A549 (cell line): Measurements from ENCODE around the gene LRRC8E. TPM values are rescaled to one million over a fixed set of nuclear protein-coding genes. Genes with fewer than 3 reads are reported as not detected.

ENCODE experiments used
- ATAC-seq, 2 experiments: fragments of 200-7000 bp in 1 of 2; fragments of >200 bp in 1 of 2; cut with Nextera tagmentation in 1 of 2; cut with Tn5 transposase in 1 of 2; 3 replicates each; pipeline versions ENCODE4 v1.8.0 to v1.9.1; 2018 to 2020; ENCODE audit warnings: mild to moderate bottlenecking in 1 of 2, moderate library complexity in 1 of 2
- CTCF ChIA-PET: fragments of 300-600 bp; sonication (Branson Sonifier 250); formaldehyde crosslinking; extraction: SDS; loops from one replicate; lab custom pipeline; 2021; ENCODE audit warnings: antibody characterized with exemption, inconsistent platforms; lab: Yijun Ruan, JAX
- POLR2A ChIA-PET: fragments of 350-600 bp; formaldehyde crosslinking; extraction: SDS; loops from one replicate; lab custom pipeline; 2021; ENCODE audit warnings: antibody characterized with exemption, inconsistent platforms; lab: Yijun Ruan, JAX
- DNase-seq, 2 experiments: peaks; one replicate each; pipeline versions ENCODE4 v3.0.0 to v3.0.0-alpha.2; 2011 to 2016; ENCODE audit warnings: low read depth in 1 of 2, low spot score in 1 of 2
- FAIRE-seq: peaks from 2 replicates; lab custom pipeline; 2011; peaks lifted over from hg19 to GRCh38; lab: Jason Lieb, UNC
- H3K27ac ChIP-seq, 2 experiments: fragments of >200 bp; sonication (Bioruptor Twin); formaldehyde crosslinking; 3 replicates each; pipeline ENCODE4 v1.5.1; 2016 to 2017
- H3K4me1 ChIP-seq: fragments of >200 bp; sonication (Bioruptor Twin); formaldehyde crosslinking; 3 replicates; pipeline ENCODE4 v1.6.1; 2016
- H3K4me2 ChIP-seq: fragments of >200 bp; sonication (Bioruptor Twin); formaldehyde crosslinking; 3 replicates; pipeline ENCODE4 v1.6.1; 2016
- H3K4me3 ChIP-seq: fragments of >200 bp; sonication (Bioruptor Twin); formaldehyde crosslinking; 3 replicates; pipeline ENCODE4 v1.5.1; 2016
- H3K9me3 ChIP-seq: fragments of >200 bp; sonication (Bioruptor Twin); formaldehyde crosslinking; 3 replicates; pipeline ENCODE4 v1.6.1; 2016
- BHLHE40 ChIP-seq: IDR thresholded peaks from 2 replicates; pipeline ENCODE4 v1.6.1; 2012; ENCODE audit warnings: low read depth, low read length, inconsistent platforms
- CBX2 ChIP-seq: fragments of 200-600 bp; sonication (generic); IDR thresholded peaks from 2 replicates; pipeline ENCODE4 v1.6.1; 2016; ENCODE audit warnings: low read depth, mild to moderate bottlenecking, borderline replicate concordance
- CBX8 ChIP-seq: fragments of 200-600 bp; sonication (generic); IDR thresholded peaks from 2 replicates; pipeline ENCODE4 v1.6.1; 2016
- CEBPB ChIP-seq, 2 experiments: fragments of >200 bp in 1 of 2; sonication (Bioruptor Twin) in 1 of 2; formaldehyde crosslinking in 1 of 2; IDR thresholded peaks; 2 replicates each; pipeline ENCODE4 v1.6.1; 2012 to 2016
- CHD2 ChIP-seq: fragments of 150-350 bp; IDR thresholded peaks from 2 replicates; pipeline ENCODE4 v1.6.1; 2014; ENCODE audit warnings: low read length; ENCODE audit not compliant: partially characterized antibody
- EHMT2 ChIP-seq: fragments of 200-600 bp; sonication (generic); IDR thresholded peaks from 2 replicates; pipeline ENCODE4 v1.6.1; 2016; ENCODE audit warnings: antibody characterized with exemption, low read depth, mild to moderate bottlenecking, moderate library complexity
- FOXS1 ChIP-seq: fragments of 250-450 bp; sonication (Bioruptor Pico); IDR thresholded peaks from 2 replicates; pipeline ENCODE4 v1.5.0; 2020; ENCODE audit warnings: mild to moderate bottlenecking, moderate library complexity
- HDAC2 ChIP-seq: fragments of 200-600 bp; sonication (generic); IDR thresholded peaks from 2 replicates; pipeline ENCODE4 v1.6.1; 2016
- HOXA7 ChIP-seq: fragments of 250-450 bp; sonication (Bioruptor Pico); IDR thresholded peaks from 2 replicates; pipeline ENCODE4 v1.5.0; 2020; ENCODE audit warnings: mild to moderate bottlenecking, moderate library complexity
- MAFK ChIP-seq: fragments of 450-650 bp; IDR thresholded peaks from 2 replicates; pipeline ENCODE4 v1.6.1; 2014; ENCODE audit not compliant: partially characterized antibody
- MYC ChIP-seq: IDR thresholded peaks from 2 replicates; pipeline ENCODE4 v1.6.1; 2012; ENCODE audit warnings: mild to moderate bottlenecking, inconsistent platforms, low read length, improper control_type of control experiment, borderline replicate concordance
- NPAS2 ChIP-seq: fragments of 250-450 bp; sonication (Bioruptor Pico); IDR thresholded peaks from 2 replicates; pipeline ENCODE4 v1.8.0; 2022; ENCODE audit warnings: mild to moderate bottlenecking, moderate library complexity, borderline replicate concordance
- RARB ChIP-seq: fragments of 250-450 bp; sonication (Bioruptor Pico); IDR thresholded peaks from 2 replicates; pipeline ENCODE4 v1.8.0; 2021; ENCODE audit warnings: mild to moderate bottlenecking, moderate library complexity
- SREBF2 ChIP-seq: fragments of 450-650 bp; IDR thresholded peaks from 2 replicates; pipeline ENCODE4 v1.6.1; 2014; ENCODE audit warnings: mild to moderate bottlenecking, moderate library complexity
- WGBS: methylation state at CpG from one replicate; pipeline ENCODE4 v1.1.6; 2017; ENCODE audit errors: missing lambda C conversion rate; 5-methylcytosine and 5-hydroxymethylcytosine counted together
- polyA plus RNA-seq, 4 experiments: library from polyadenylated mRNA; depleted of rRNA in 3 of 4; stranded (reverse); fragments of >200 nt; fragmentation: RNase III in 1 of 4; extraction: RNeasy Plus Mini Kit Qiagen cat#74134 plus additional on column Dnase treatment in 1 of 4; gene quantifications; 2 replicates in 3 of 4; 3 replicates in 1 of 4; pipeline ENCODE4 v1.2.3, GENCODE V29; 2011 to 2017
- TF ChIP-seq, protein P1 (sequence below): fragments of >200 bp; sonication (Bioruptor Twin); formaldehyde crosslinking; IDR thresholded peaks from 3 replicates; pipeline ENCODE4 v1.5.1; 2016
- TF ChIP-seq, protein P2 (sequence below): IDR thresholded peaks from 2 replicates; pipeline ENCODE4 v1.6.1; 2012

Gene LRRC8E
- polyA plus RNA-seq, 2 of the 4 experiments (the other 2 are of a cell fraction), result 4.0 to 4.4 TPM

DNA sequence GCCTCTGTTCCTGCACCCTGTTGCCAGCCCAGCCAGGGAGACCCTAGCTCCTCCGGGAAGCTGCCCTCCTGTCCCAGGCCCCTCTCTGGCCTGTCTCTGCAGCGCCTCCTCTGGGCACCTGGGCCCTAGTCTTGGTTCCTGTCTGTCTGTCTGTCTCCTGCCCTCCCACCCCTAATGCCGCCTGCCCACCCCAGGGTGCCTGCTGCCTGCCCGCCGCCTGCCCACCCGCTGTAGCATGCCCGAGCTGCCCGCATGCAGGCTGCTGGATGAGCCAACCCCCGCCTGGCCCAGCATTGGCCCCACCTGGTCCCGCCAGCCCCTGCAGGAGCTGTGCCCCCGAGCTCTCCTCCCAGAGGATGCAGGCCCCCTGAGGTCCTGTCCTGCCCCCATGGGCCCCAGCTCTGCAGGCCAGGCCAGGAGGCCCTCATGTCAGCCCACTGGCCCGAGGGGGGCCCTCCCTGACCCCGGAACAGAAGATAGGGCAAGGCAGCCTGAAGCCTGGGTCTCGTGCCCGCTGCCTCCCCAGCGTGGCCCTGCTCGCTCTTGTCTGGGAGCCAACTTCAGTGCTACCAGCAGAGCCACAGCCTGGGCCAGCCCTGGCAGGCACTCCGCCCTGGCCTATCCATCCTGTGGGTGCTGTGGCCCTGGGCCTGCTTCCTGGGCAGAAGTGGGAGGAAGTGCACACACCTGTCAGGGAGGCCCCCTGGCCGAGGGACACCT is 20.6 kb downstream of the LRRC8E start:
- CTCF ChIA-PET, result interaction anchor here (0.8 to 2.2 kb wide), 4 partner anchors 9 to 39 kb away, joined by 3 to 14 read pairs (median 3); no protein-coding TSS in a partner anchor
- POLR2A ChIA-PET, result interaction anchor here (0.8 kb wide), 1 partner anchor 12 kb away, joined by 3 read pairs; the partner anchor contains the start of gene SNAPC2

DNA sequence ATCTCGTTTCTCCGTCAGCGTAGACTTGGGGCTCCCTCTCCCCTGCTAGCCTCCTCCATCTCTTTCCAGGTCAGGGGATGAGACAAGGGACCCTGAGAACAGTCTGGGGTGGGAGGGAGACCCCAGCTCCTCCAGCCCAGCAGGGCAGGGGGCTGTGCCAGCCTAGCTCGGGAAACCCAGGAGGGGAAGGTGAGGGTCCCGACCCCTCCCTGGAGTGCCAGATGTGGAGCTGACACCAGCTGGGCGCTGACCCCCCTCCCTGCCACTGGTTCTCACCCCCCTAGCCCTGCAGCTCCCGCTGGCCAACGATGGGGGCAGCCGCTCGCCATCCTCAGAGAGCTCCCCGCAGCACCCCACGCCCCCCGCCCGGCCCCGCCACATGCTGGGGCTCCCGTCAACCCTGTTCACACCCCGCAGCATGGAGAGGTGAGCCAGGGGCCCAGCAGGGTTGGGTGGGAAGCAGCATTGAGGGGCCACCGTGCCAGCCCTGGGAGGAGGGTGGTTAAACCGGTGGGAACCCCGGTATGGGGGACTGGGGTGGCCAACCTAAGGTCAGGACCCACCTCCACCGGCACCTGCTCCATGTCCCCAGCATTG is 21.3 kb downstream of the LRRC8E start:
- DNase-seq (no peak), FAIRE-seq (no peak), ATAC-seq (no peak)
- Histone ChIP-seq H3K27ac (no peak overlapping the region), H3K4me3 (no peak overlapping the region), H3K9me3 (no peaks in the 10 kb centered on the region), H3K4me1 (peaks cover 8% of the 10 kb centered on the region), H3K4me2 (no peak overlapping the region)
- WGBS, result 82% methylated on average over 4 of the region's 21 CpGs
- CTCF ChIA-PET, result interaction anchor here (1.4 to 2.2 kb wide), 2 partner anchors 8 to 41 kb away, joined by 4 to 14 read pairs; no protein-coding TSS in a partner anchor
- POLR2A ChIA-PET, result no interaction called here
- TF ChIP-seq NPAS2 (CRISPR knock-in tag) (no peak), CBX8 (no peak), MAFK (no peak), CEBPB (IDR thresholded peaks at IDR 0.05) (no peak), CHD2 (no peak), HDAC2 (no peak), HOXA7 (CRISPR knock-in tag) (no peak), MYC (no peak), RARB (CRISPR knock-in tag) (no peak), CBX2 (no peak), FOXS1 (no peak)
- TF ChIP-seq, protein P1, sequence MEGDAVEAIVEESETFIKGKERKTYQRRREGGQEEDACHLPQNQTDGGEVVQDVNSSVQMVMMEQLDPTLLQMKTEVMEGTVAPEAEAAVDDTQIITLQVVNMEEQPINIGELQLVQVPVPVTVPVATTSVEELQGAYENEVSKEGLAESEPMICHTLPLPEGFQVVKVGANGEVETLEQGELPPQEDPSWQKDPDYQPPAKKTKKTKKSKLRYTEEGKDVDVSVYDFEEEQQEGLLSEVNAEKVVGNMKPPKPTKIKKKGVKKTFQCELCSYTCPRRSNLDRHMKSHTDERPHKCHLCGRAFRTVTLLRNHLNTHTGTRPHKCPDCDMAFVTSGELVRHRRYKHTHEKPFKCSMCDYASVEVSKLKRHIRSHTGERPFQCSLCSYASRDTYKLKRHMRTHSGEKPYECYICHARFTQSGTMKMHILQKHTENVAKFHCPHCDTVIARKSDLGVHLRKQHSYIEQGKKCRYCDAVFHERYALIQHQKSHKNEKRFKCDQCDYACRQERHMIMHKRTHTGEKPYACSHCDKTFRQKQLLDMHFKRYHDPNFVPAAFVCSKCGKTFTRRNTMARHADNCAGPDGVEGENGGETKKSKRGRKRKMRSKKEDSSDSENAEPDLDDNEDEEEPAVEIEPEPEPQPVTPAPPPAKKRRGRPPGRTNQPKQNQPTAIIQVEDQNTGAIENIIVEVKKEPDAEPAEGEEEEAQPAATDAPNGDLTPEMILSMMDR, result no peak
- TF ChIP-seq, all 56 proteins: peak for 0

More for the DNA sequence above, 20.6 kb downstream of the LRRC8E start:
- H3K9me3 ChIP-seq, result no peaks in the 10 kb centered on the region
- H3K27ac ChIP-seq, result no peak overlapping the region
- peak; percentile 7 to 46; a peak in 3 of 6 replicates for ATAC-seq
- H3K4me1 ChIP-seq, result peaks cover 8% of the 10 kb centered on the region
- FAIRE-seq, result no peak
- no peak overlapping the region for H3K4me3 ChIP-seq
- H3K4me2 ChIP-seq, result no peak overlapping the region
- no peak for TF ChIP-seq EHMT2
- no peak for TF ChIP-seq NPAS2 (CRISPR knock-in tag)
- TF ChIP-seq, protein P2, sequence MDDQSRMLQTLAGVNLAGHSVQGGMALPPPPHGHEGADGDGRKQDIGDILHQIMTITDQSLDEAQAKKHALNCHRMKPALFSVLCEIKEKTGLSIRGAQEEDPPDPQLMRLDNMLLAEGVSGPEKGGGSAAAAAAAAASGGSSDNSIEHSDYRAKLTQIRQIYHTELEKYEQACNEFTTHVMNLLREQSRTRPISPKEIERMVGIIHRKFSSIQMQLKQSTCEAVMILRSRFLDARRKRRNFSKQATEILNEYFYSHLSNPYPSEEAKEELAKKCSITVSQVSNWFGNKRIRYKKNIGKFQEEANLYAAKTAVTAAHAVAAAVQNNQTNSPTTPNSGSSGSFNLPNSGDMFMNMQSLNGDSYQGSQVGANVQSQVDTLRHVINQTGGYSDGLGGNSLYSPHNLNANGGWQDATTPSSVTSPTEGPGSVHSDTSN, result no peak
- no peak for TF ChIP-seq BHLHE40
- TF ChIP-seq RARB (CRISPR knock-in tag), result no peak
- TF ChIP-seq, all 56 proteins: peak for 0
- WGBS, result 80% methylated on average over 2 of the region's 19 CpGs
- no peak for DNase-seq

DNA sequence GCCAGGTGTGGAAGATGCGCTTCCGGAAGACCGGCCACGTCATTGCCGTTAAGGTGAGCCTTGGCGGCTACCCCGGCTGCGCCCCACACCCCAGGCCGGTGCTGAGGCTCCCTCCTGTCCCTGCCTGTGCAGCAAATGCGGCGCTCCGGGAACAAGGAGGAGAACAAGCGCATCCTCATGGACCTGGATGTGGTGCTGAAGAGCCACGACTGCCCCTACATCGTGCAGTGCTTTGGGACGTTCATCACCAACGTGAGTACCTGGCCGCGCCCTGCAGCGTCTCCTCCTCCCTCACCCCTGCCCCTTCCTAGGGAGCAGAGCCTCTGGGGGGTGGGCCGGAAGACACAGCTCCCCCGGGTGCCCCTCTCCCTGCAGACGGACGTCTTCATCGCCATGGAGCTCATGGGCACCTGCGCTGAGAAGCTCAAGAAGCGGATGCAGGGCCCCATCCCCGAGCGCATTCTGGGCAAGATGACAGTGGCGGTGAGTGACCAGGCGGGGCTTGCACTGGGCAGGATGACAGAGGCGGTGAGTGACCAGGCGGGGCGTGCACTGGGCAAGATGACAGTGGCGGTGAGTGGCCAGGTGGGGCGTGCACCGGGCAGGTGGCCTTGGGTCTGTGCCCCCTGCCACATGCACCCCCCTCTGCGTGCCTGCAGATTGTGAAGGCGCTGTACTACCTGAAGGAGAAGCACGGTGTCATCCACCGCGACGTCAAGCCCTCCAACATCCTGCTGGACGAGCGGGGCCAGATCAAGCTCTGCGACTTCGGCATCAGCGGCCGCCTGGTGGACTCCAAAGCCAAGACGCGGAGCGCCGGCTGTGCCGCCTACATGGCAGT is 22.2 kb downstream of the LRRC8E start:
- no peak for DNase-seq
- Histone ChIP-seq H3K9me3 (no peaks in the 10 kb centered on the region), H3K4me3 (no peak overlapping the region), H3K4me2 (no peak overlapping the region), H3K27ac (no peak overlapping the region), H3K4me1 (no peaks in the 10 kb centered on the region; the same call in 1 of the 3 replicates)
- no peak for TF ChIP-seq SREBF2
- no peak for ATAC-seq
- 95% methylated on average over 20 of the region's 54 CpGs for WGBS
- FAIRE-seq, result no peak
- ChIA-PET POLR2A (no interaction called here), CTCF (interaction anchor here (1.4 kb wide), 1 partner anchor 42 kb away, joined by 4 read pairs; no protein-coding TSS in a partner anchor)
